Sigmoid colon (tissue), 7 donors: Measurements from ENCODE around the gene NFE2L3. TPM values are rescaled to one million over a fixed set of nuclear protein-coding genes. Genes with fewer than 3 reads are reported as not detected.
"Not testable (repeated sequence)": the region's sequence is repeated elsewhere in the genome, so short reads cannot be mapped to it uniquely, and the experiment has no call there.

Source experiments
- DNase-seq: peaks from one replicate; pipeline ENCODE4 v3.0.0-alpha.2; 2019
- H3K27ac ChIP-seq, 4 donors: fragments of 200-600 bp; sonication (generic); one replicate each; pipeline ENCODE4 v1.5.1; 2016 to 2019; ENCODE audit warnings: mild to moderate bottlenecking in 1 of 4
- H3K27me3 ChIP-seq, 3 donors: fragments of 200-600 bp; sonication (generic); one replicate each; pipeline ENCODE4 v1.5.1; 2019; ENCODE audit warnings: mild to moderate bottlenecking in 1 of 3
- H3K36me3 ChIP-seq, 4 donors: fragments of 200-600 bp; sonication (generic); one replicate each; pipeline ENCODE4 v1.5.1; 2016 to 2019
- H3K4me1 ChIP-seq, 4 donors: fragments of 200-600 bp; sonication (generic); one replicate each; pipeline ENCODE4 v1.5.1; 2017 to 2019
- H3K4me3 ChIP-seq, 4 donors: fragments of 200-600 bp; sonication (generic); one replicate each; pipeline ENCODE4 v1.5.1; 2017 to 2019; ENCODE audit warnings: mild to moderate bottlenecking in 2 of 4, moderate library complexity in 1 of 4
- H3K9me3 ChIP-seq, 4 donors: fragments of 200-600 bp in 3 of 4; sonication (generic) in 3 of 4; one replicate each; pipeline versions ENCODE4 v1.5.1 to v1.6.1; 2013 to 2019
- CTCF ChIP-seq, 4 experiments: fragments of 450-650 bp in 3 of 4; fragments of 200-600 bp in 1 of 4; IDR thresholded peaks; one replicate each; pipeline ENCODE4 v1.5.1; 2016 to 2019; ENCODE audit warnings: antibody characterized with exemption in 4 of 4, mild to moderate bottlenecking in 3 of 4, moderate library complexity in 2 of 4
- EP300 ChIP-seq, 4 donors: sonication (generic); formaldehyde crosslinking; IDR thresholded peaks; one replicate each; pipeline ENCODE4 v1.6.1; 2017; ENCODE audit warnings: antibody characterized with exemption in 4 of 4
- POLR2A ChIP-seq, 2 donors: fragments of 450-650 bp; IDR thresholded peaks; one replicate each; pipeline ENCODE4 v1.6.1; 2016; ENCODE audit warnings: antibody characterized with exemption in 2 of 2, mild to moderate bottlenecking in 2 of 2, moderate library complexity in 2 of 2
- POLR2AphosphoS5 ChIP-seq, 4 donors: sonication (generic); formaldehyde crosslinking; IDR thresholded peaks; one replicate each; pipeline ENCODE4 v1.6.1; 2017; ENCODE audit warnings: antibody characterized with exemption in 4 of 4
- WGBS, 2 donors: extraction: QIAGEN DNeasy Blood & Tissue Kit; methylation state at CpG; one replicate each; pipeline ENCODE4 v1.1.7; 2013; 5-methylcytosine and 5-hydroxymethylcytosine counted together
- intact Hi-C: fragments of 100-400 bp; cut with DNase I; formaldehyde crosslinking; loops from one replicate; pipeline ENCODE4 v1.15.1; 2023
- polyA plus RNA-seq, 3 donors: library from polyadenylated mRNA; stranded (reverse); fragments of 200-250 nt; gene quantifications; one replicate each; pipeline ENCODE4 v1.2.3, GENCODE V29; 2013
- total RNA-seq, 4 donors: library from RNA; depleted of rRNA; stranded (reverse); fragments of >200 nt; gene quantifications; one replicate each; pipeline ENCODE4 v1.1.0, GENCODE V29; 2016
- donor health status: healthy with polysubstance abuse.
- donor health status: Bipolar disorder and iron deficiency.
- donor health status: healthy.

NFE2L3 gene
- total and polyA plus RNA-seq, 7 donors, result 0.55 to 15.0 (median 1.9) TPM

GRCh38 chr7:26151096-26151495, 902 bp upstream of the NFE2L3 start:
- H3K27me3 ChIP-seq, result peaks cover 19 to 51% (median 37%) of the 10 kb centered on the region in 3 donors
- 78 to 87% methylated on average over 5 of the region's 5 CpGs for WGBS, 2 donors
- DNase-seq, result no peak
- no peak overlapping the region for H3K27ac ChIP-seq
- TF ChIP-seq CTCF (IDR thresholded peaks at IDR 0.05) (no peak), POLR2A (IDR thresholded peaks at IDR 0.05) (no peak), EP300 (IDR thresholded peaks at IDR 0.05) (no peak), POLR2AphosphoS5 (IDR thresholded peaks at IDR 0.05) (no peak)
- H3K9me3 ChIP-seq, result no peaks in the 10 kb centered on the region
- H3K4me1 ChIP-seq, result peaks cover 0 to 16% (median 14%) of the 10 kb centered on the region in 4 donors
- no peaks in the 10 kb centered on the region for H3K36me3 ChIP-seq
- intact Hi-C loops, result no loop called here
- no peak overlapping the region for H3K4me3 ChIP-seq

GRCh38 chr7:26151650-26151952, 397 bp upstream of the NFE2L3 start:
- Histone ChIP-seq H3K9me3 (no peaks in the 10 kb centered on the region), H3K4me1 (peaks cover 0 to 16% (median 14%) of the 10 kb centered on the region in 4 donors), H3K4me3 (peak overlapping the region in 3 of 4 donors; percentile 49 to 57 (median 49)), H3K36me3 (no peaks in the 10 kb centered on the region), H3K27ac (no peak overlapping the region), H3K27me3 (peaks cover 19 to 51% (median 37%) of the 10 kb centered on the region in 3 donors)
- DNase-seq, result no peak
- WGBS, 2 donors, result 62% methylated on average over 10 of the region's 10 CpGs
- TF ChIP-seq CTCF (IDR thresholded peaks at IDR 0.05) (no peak), POLR2AphosphoS5 (IDR thresholded peaks at IDR 0.05) (no peak), POLR2A (IDR thresholded peaks at IDR 0.05) (no peak), EP300 (IDR thresholded peaks at IDR 0.05) (no peak)
- intact Hi-C loops, result no loop called here

GRCh38 chr7:26152782-26153240, 813 bp downstream of the NFE2L3 start:
- intact Hi-C loops, result not testable (repeated sequence)
- H3K4me1 ChIP-seq, result peaks cover 0 to 16% (median 14%) of the 10 kb centered on the region in 4 donors

GRCh38 chr7:26153241-26153822, 1.3 kb downstream of the NFE2L3 start:
- intact Hi-C loops, result no loop called here
- Histone ChIP-seq H3K27ac (no peak overlapping the region), H3K36me3 (no peaks in the 10 kb centered on the region), H3K4me3 (peak overlapping the region in 3 of 4 donors; percentile 49 to 57 (median 49)), H3K27me3 (peaks cover 19 to 51% (median 37%) of the 10 kb centered on the region in 3 donors), H3K9me3 (no peaks in the 10 kb centered on the region), H3K4me1 (peaks cover 0 to 16% (median 14%) of the 10 kb centered on the region in 4 donors)
- DNase-seq, result no peak
- WGBS, 2 donors, result 6 to 25% methylated on average over 18 of the region's 18 CpGs
- TF ChIP-seq EP300 (IDR thresholded peaks at IDR 0.05) (no peak), POLR2AphosphoS5 (IDR thresholded peaks at IDR 0.05) (no peak), POLR2A (IDR thresholded peaks at IDR 0.05) (no peak), CTCF (IDR thresholded peaks at IDR 0.05) (no peak)

More at GRCh38 chr7:26152782-26153240, 813 bp downstream of the NFE2L3 start:
- H3K9me3 ChIP-seq, H3K36me3 ChIP-seq, DNase-seq, H3K27ac ChIP-seq: not testable (repeated sequence)
- 1 to 2% methylated on average over 54 of the region's 54 CpGs for WGBS, 2 donors
- Histone ChIP-seq H3K27me3 (peaks cover 19 to 51% (median 37%) of the 10 kb centered on the region in 3 donors), H3K4me3 (peak overlapping the region; percentile 23 to 57 (median 49))

- Histone ChIP-seq H3K4me3 (peak overlapping the region in 1 of 4 donors; percentile 57), H3K9me3 (no peaks in the 10 kb centered on the region), H3K4me1 (peaks cover 0 to 16% (median 14%) of the 10 kb centered on the region in 4 donors), H3K27ac (no peak overlapping the region), H3K36me3 (no peaks in the 10 kb centered on the region), H3K27me3 (peaks cover 19 to 49% (median 37%) of the 10 kb centered on the region in 3 donors)
- intact Hi-C loops, result no loop called here
- no peak for DNase-seq
- TF ChIP-seq POLR2AphosphoS5 (IDR thresholded peaks at IDR 0.05) (no peak), CTCF (IDR thresholded peaks at IDR 0.05) (no peak), POLR2A (IDR thresholded peaks at IDR 0.05) (no peak), EP300 (IDR thresholded peaks at IDR 0.05) (no peak)
- 36 to 62% methylated on average over 15 of the region's 15 CpGs for WGBS, 2 donors
These were observed 2.1 kb downstream of the NFE2L3 start for GRCh38 chr7:26153823-26154783.
